IMR-90 (cell line): ENCODE measurements around the gene OR10G2. TPM values are rescaled to one million over a fixed set of nuclear protein-coding genes. Genes with fewer than 3 reads are reported as not detected.

ENCODE experiments used
- ATAC-seq: fragments of 200-7000 bp; cut with Tn5 transposase; 2 replicates; pipeline ENCODE4 v1.9.1; 2020; ENCODE audit warnings: low read depth, mild to moderate bottlenecking, moderate library complexity
- BruUV-seq: library from RNA; stranded (reverse); fragments of 400-500 nt; replicated peaks from 2 replicates; lab custom pipeline; 2021; lab: Mats Ljungman, UMichigan
- CTCF ChIA-PET: fragments of 300-600 bp; formaldehyde crosslinking; extraction: SDS; loops from one replicate; lab custom pipeline; 2021; ENCODE audit warnings: antibody characterized with exemption; lab: Yijun Ruan, JAX
- POLR2A ChIA-PET: fragments of 300-600 bp; sonication (Branson Sonifier 250); formaldehyde crosslinking; loops from one replicate; lab custom pipeline; 2022; ENCODE audit warnings: antibody characterized with exemption; ENCODE audit not compliant: unreplicated experiment; lab: Charles Lee
- DNase-seq: peaks from one replicate; pipeline ENCODE4 v3.0.0; 2013
- H2AFZ ChIP-seq: replicated peaks from 2 replicates; pipeline ENCODE3; 2013; ENCODE audit warnings: low read length, mild to moderate bottlenecking; ENCODE audit not compliant: poor library complexity
- H2AK5ac ChIP-seq: 2 replicates; pipeline ENCODE4 v1.6.1; 2013; ENCODE audit warnings: low read depth, low read length, inconsistent platforms
- H2AK9ac ChIP-seq: replicated peaks from 2 replicates; pipeline ENCODE3; 2013; ENCODE audit warnings: mild to moderate bottlenecking, low read depth, low read length, moderate library complexity; ENCODE audit not compliant: poor library complexity
- H2BK120ac ChIP-seq: 2 replicates; pipeline ENCODE4 v1.6.1; 2013; ENCODE audit warnings: low read depth, low read length, inconsistent platforms
- H2BK15ac ChIP-seq: 3 replicates; pipeline ENCODE4 v1.6.1; 2013; ENCODE audit warnings: low read depth, low read length, inconsistent platforms
- H2BK20ac ChIP-seq: 2 replicates; pipeline ENCODE4 v1.6.1; 2013; ENCODE audit warnings: low read depth, mild to moderate bottlenecking, inconsistent platforms, low read length, moderate library complexity
- H2BK5ac ChIP-seq: 2 replicates; pipeline ENCODE4 v1.6.1; 2013; ENCODE audit warnings: mild to moderate bottlenecking, low read depth, low read length, inconsistent platforms; ENCODE audit not compliant: poor library complexity, severe bottlenecking
- H3K14ac ChIP-seq: replicated peaks from 2 replicates; pipeline ENCODE4 v1.6.1; 2013; ENCODE audit warnings: low read depth, low read length, inconsistent platforms
- H3K18ac ChIP-seq: 2 replicates; pipeline ENCODE4 v1.6.1; 2013; ENCODE audit warnings: low read depth, low read length, control low read depth
- H3K23ac ChIP-seq: 2 replicates; pipeline ENCODE4 v1.6.1; 2013; ENCODE audit warnings: low read depth, low read length, inconsistent platforms
- H3K27ac ChIP-seq: 2 replicates; pipeline ENCODE4 v1.5.1; 2013; ENCODE audit warnings: mild to moderate bottlenecking, control low read depth, low read length; ENCODE audit not compliant: insufficient read depth
- H3K27me3 ChIP-seq: 2 replicates; pipeline ENCODE4 v1.6.1; 2013; ENCODE audit warnings: low read length; ENCODE audit not compliant: control insufficient read depth, insufficient read depth
- H3K36me3 ChIP-seq: 2 replicates; pipeline ENCODE4 v1.6.1; 2013; ENCODE audit warnings: low read length, mixed read lengths; ENCODE audit not compliant: control insufficient read depth, insufficient read depth
- H3K4ac ChIP-seq: 2 replicates; pipeline ENCODE4 v1.6.1; 2013; ENCODE audit warnings: low read depth, low read length, inconsistent platforms
- H3K4me1 ChIP-seq: 2 replicates; pipeline ENCODE4 v1.6.1; 2013; ENCODE audit warnings: low read length, mixed read lengths; ENCODE audit not compliant: control insufficient read depth, insufficient read depth
- H3K4me2 ChIP-seq: 2 replicates; pipeline ENCODE4 v1.6.1; 2013; ENCODE audit warnings: low read depth, mild to moderate bottlenecking, control low read depth, low read length, moderate library complexity
- H3K4me3 ChIP-seq: 2 replicates; pipeline ENCODE4 v1.5.1; 2013; ENCODE audit warnings: low read depth, mild to moderate bottlenecking, control low read depth, low read length, moderate library complexity; ENCODE audit not compliant: insufficient read depth
- H3K56ac ChIP-seq: 2 replicates; pipeline ENCODE4 v1.6.1; 2013; ENCODE audit warnings: low read length, inconsistent platforms; ENCODE audit not compliant: insufficient read depth; ENCODE audit errors: extremely low read depth
- H3K79me1 ChIP-seq, 2 experiments: 2 replicates each; pipeline ENCODE4 v1.6.1; 2013; ENCODE audit warnings: low read length in 2 of 2, inconsistent platforms in 1 of 2, low read depth in 1 of 2
- H3K9ac ChIP-seq: 2 replicates; pipeline ENCODE4 v1.6.1; 2013; ENCODE audit warnings: low read depth, low read length, control low read depth
- H3K9me1 ChIP-seq: 2 replicates; pipeline ENCODE4 v1.6.1; 2013; ENCODE audit warnings: low read length, inconsistent platforms; ENCODE audit not compliant: insufficient read depth
- H3K9me3 ChIP-seq: 2 replicates; pipeline ENCODE4 v1.6.1; 2013; ENCODE audit warnings: low read length; ENCODE audit not compliant: control insufficient read depth, insufficient read depth
- H4K20me1 ChIP-seq: 2 replicates; pipeline ENCODE4 v1.6.1; 2013; ENCODE audit warnings: low read length, inconsistent platforms; ENCODE audit not compliant: insufficient read depth
- H4K5ac ChIP-seq: 2 replicates; pipeline ENCODE4 v1.6.1; 2013; ENCODE audit warnings: mild to moderate bottlenecking, low read depth, low read length, control low read depth
- H4K8ac ChIP-seq, 2 experiments: 2 replicates each; pipeline ENCODE4 v1.6.1; 2013; ENCODE audit warnings: low read depth in 2 of 2, low read length in 2 of 2, control low read depth in 1 of 2, inconsistent platforms in 1 of 2
- H4K91ac ChIP-seq: 2 replicates; pipeline ENCODE4 v1.6.1; 2013; ENCODE audit warnings: low read depth, low read length, inconsistent platforms; ENCODE audit not compliant: insufficient read depth
- BHLHE40 ChIP-seq: fragments of 150-350 bp; IDR thresholded peaks from 2 replicates; pipeline ENCODE4 v1.6.1; 2016; ENCODE audit warnings: mild to moderate bottlenecking, low read depth, low read length
- CHD1 ChIP-seq: IDR thresholded peaks from 2 replicates; pipeline ENCODE4 v1.6.1; 2012; ENCODE audit warnings: low read depth, low read length, improper control_type of control experiment
- FOS ChIP-seq: fragments of 150-350 bp; IDR thresholded peaks from 2 replicates; pipeline ENCODE4 v1.6.1; 2016; ENCODE audit warnings: low read depth, low read length
- MAFK ChIP-seq: IDR thresholded peaks from 2 replicates; pipeline ENCODE4 v1.6.1; 2012; ENCODE audit warnings: low read depth, low read length, improper control_type of control experiment
- MAZ ChIP-seq: IDR thresholded peaks from 2 replicates; pipeline ENCODE4 v1.6.1; 2012; ENCODE audit warnings: low read depth, mild to moderate bottlenecking, low read length, improper control_type of control experiment, moderate library complexity, borderline replicate concordance
- MXI1 ChIP-seq: IDR thresholded peaks from 2 replicates; pipeline ENCODE4 v1.6.1; 2012; ENCODE audit warnings: low read depth, mild to moderate bottlenecking, low read length, moderate library complexity, borderline replicate concordance
- NFE2L2 ChIP-seq: fragments of 150-350 bp; IDR thresholded peaks from 2 replicates; pipeline ENCODE4 v1.6.1; 2016; ENCODE audit warnings: low read depth, mild to moderate bottlenecking, low read length
- POLR2A ChIP-seq: IDR thresholded peaks from 2 replicates; pipeline ENCODE4 v1.6.1; 2012; ENCODE audit warnings: mild to moderate bottlenecking, low read depth, low read length
- RAD21 ChIP-seq: IDR thresholded peaks from 2 replicates; pipeline ENCODE4 v1.6.1; 2012; ENCODE audit warnings: low read length, improper control_type of control experiment
- RFX5 ChIP-seq: IDR thresholded peaks from 2 replicates; pipeline ENCODE4 v1.8.0; 2012; ENCODE audit warnings: low read depth, mild to moderate bottlenecking, low read length, moderate library complexity
- SMC3 ChIP-seq: fragments of 150-350 bp; IDR thresholded peaks from 2 replicates; pipeline ENCODE4 v1.6.1; 2016; ENCODE audit warnings: low read depth, mild to moderate bottlenecking, antibody characterized with exemption, low read length, moderate library complexity
- WGBS, 2 experiments: methylation state at CpG; one replicate each; pipeline versions ENCODE4 v1.1.5 to v1.1.7; 2013; ENCODE audit warnings: missing lambda C conversion rate in 2 of 2; ENCODE audit not compliant: insufficient read length in 1 of 2; ENCODE audit errors: extremely low coverage in 2 of 2; 5-methylcytosine and 5-hydroxymethylcytosine counted together
- dilution Hi-C: fragments of 300-500 bp; cut with HindIII; formaldehyde crosslinking; loops from one replicate; pipeline ENCODE4 v1.14.3; 2018; ENCODE audit warnings: low sequenced_read_pairs; ENCODE audit not compliant: unreplicated experiment
- in situ Hi-C: fragments of 300-500 bp; cut with MboI; formaldehyde crosslinking; loops from 3 replicates; pipeline ENCODE4 v1.14.3; 2019; ENCODE audit warnings: low sequenced_read_pairs, inconsistent platforms, mixed read lengths
- intact Hi-C: fragments of 100-400 bp; cut with micrococcal nuclease; formaldehyde crosslinking; loops from 2 replicates; pipeline ENCODE4 v1.10.0; 2022
- polyA plus RNA-seq, 3 experiments: library from polyadenylated mRNA; depleted of rRNA; stranded (reverse); fragments of >200 nt; gene quantifications; 2 replicates each; pipeline ENCODE4 v1.2.3, GENCODE V29; 2012; ENCODE audit warnings: low replicate concordance in 1 of 3
- total RNA-seq: library from RNA; depleted of rRNA; stranded (reverse); fragments of >200 nt; gene quantifications from 2 replicates; pipeline ENCODE4 v1.2.3, GENCODE V29; 2012
- TF ChIP-seq, protein P1 (sequence below): conservative IDR thresholded peaks from 2 replicates; pipeline ENCODE4 v1.5.1; 2012; ENCODE audit warnings: mild to moderate bottlenecking, low read depth, low read length, improper control_type of control experiment
- TF ChIP-seq, protein P2 (sequence below): fragments of 150-350 bp; IDR thresholded peaks from 2 replicates; pipeline ENCODE4 v1.6.1; 2017; ENCODE audit warnings: mild to moderate bottlenecking, antibody characterized with exemption, low read length, low read depth
- TF ChIP-seq, protein P3 (sequence below): fragments of 150-350 bp; IDR thresholded peaks from 2 replicates; pipeline ENCODE4 v1.6.1; 2016; ENCODE audit warnings: low read depth, mild to moderate bottlenecking, low read length, moderate library complexity, borderline replicate concordance

OR10G2 gene
- total and polyA plus RNA-seq, 2 of the 4 experiments (the other 2 are of a cell fraction): not detected

DNA sequence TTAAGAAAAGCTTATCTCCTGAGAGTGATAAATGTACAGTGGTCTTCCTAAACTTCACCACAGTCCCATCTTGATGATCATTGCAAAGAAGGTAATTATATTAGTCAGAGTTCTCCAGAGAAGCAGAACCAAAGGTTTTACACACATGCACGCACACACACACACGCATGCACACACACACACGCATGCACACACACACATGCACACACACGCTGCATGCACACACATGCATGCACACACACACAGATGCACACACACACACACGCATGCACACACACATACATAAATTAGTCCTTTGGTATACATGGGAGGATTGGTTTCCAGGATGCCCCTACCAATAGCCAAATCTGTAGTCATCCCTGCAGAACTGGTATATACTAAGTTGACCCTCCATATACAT lies 19.5 kb upstream of the OR10G2 start:
- WGBS, 2 experiments: 40% methylated on average over 1 of the region's 5 CpGs; no CpG with 5 or more reads in 1 of the 2 experiments
- Histone ChIP-seq H4K8ac (no peak overlapping the region), H3K9me1 (no peaks in the 10 kb centered on the region), H3K4me2 (no peak overlapping the region), H2BK120ac (no peak overlapping the region), H3K14ac (no peak overlapping the region), H2AK9ac (no peak overlapping the region), H2BK15ac (no peak overlapping the region), H3K18ac (no peak overlapping the region), H2AFZ (no peak overlapping the region), H2AK5ac (no peak overlapping the region), H3K9ac (no peak overlapping the region), H3K4me3 (no peak overlapping the region), H2BK5ac (no peak overlapping the region), H3K79me1 (no peaks in the 10 kb centered on the region), H3K4ac (no peak overlapping the region), H3K36me3 (no peaks in the 10 kb centered on the region), H3K9me3 (no peaks in the 10 kb centered on the region), H3K56ac (no peak overlapping the region), H2BK20ac (no peak overlapping the region), H4K91ac (no peak overlapping the region), H3K27ac (no peak overlapping the region), H3K4me1 (no peaks in the 10 kb centered on the region), H3K23ac (no peak overlapping the region), H3K27me3 (no peaks in the 10 kb centered on the region; the same call in 1 of the 2 replicates), H4K5ac (no peak overlapping the region), H4K20me1 (no peaks in the 10 kb centered on the region)
- in situ Hi-C loops: no loop called here
- no TSS peak for BruUV-seq
- dilution Hi-C loops: no loop called here
- TF ChIP-seq MXI1: no peak
- no peak for TF ChIP-seq RFX5
- TF ChIP-seq SMC3: no peak
- TF ChIP-seq BHLHE40: no peak
- TF ChIP-seq NFE2L2: no peak
- TF ChIP-seq, protein P1, sequence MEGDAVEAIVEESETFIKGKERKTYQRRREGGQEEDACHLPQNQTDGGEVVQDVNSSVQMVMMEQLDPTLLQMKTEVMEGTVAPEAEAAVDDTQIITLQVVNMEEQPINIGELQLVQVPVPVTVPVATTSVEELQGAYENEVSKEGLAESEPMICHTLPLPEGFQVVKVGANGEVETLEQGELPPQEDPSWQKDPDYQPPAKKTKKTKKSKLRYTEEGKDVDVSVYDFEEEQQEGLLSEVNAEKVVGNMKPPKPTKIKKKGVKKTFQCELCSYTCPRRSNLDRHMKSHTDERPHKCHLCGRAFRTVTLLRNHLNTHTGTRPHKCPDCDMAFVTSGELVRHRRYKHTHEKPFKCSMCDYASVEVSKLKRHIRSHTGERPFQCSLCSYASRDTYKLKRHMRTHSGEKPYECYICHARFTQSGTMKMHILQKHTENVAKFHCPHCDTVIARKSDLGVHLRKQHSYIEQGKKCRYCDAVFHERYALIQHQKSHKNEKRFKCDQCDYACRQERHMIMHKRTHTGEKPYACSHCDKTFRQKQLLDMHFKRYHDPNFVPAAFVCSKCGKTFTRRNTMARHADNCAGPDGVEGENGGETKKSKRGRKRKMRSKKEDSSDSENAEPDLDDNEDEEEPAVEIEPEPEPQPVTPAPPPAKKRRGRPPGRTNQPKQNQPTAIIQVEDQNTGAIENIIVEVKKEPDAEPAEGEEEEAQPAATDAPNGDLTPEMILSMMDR: no peak
- TF ChIP-seq MAFK: no peak
- TF ChIP-seq MAZ: no peak
- TF ChIP-seq POLR2A: no peak
- TF ChIP-seq CHD1: no peak
- TF ChIP-seq RAD21: no peak
- TF ChIP-seq, protein P2, sequence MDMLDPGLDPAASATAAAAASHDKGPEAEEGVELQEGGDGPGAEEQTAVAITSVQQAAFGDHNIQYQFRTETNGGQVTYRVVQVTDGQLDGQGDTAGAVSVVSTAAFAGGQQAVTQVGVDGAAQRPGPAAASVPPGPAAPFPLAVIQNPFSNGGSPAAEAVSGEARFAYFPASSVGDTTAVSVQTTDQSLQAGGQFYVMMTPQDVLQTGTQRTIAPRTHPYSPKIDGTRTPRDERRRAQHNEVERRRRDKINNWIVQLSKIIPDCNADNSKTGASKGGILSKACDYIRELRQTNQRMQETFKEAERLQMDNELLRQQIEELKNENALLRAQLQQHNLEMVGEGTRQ: no peak
- TF ChIP-seq FOS: no peak
- TF ChIP-seq, protein P3, sequence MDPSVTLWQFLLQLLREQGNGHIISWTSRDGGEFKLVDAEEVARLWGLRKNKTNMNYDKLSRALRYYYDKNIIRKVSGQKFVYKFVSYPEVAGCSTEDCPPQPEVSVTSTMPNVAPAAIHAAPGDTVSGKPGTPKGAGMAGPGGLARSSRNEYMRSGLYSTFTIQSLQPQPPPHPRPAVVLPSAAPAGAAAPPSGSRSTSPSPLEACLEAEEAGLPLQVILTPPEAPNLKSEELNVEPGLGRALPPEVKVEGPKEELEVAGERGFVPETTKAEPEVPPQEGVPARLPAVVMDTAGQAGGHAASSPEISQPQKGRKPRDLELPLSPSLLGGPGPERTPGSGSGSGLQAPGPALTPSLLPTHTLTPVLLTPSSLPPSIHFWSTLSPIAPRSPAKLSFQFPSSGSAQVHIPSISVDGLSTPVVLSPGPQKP: no peak
- intact Hi-C loops: no loop called here
- ChIA-PET CTCF (no interaction called here), POLR2A (no interaction called here)
- DNase-seq: no peak
- no peak for ATAC-seq
